22Rv1 (cell line): ENCODE results near the gene TCP11.

ENCODE experiments used
- H3K27ac ChIP-seq: fragments of 450-650 bp; 2 replicates; pipeline ENCODE4 v1.5.1; 2017
- CTCF ChIP-seq: fragments of 450-650 bp; IDR thresholded peaks from 2 replicates; pipeline ENCODE4 v1.5.1; 2017; ENCODE audit warnings: mild to moderate bottlenecking
- ZFX ChIP-seq: fragments of 450-650 bp; IDR thresholded peaks from 2 replicates; pipeline ENCODE4 v1.6.1; 2017; ENCODE audit warnings: antibody characterized with exemption, borderline replicate concordance

The TCP11 gene

GRCh38 chr6:35086636-35087360 is 54.3 kb downstream of the TCP11 start:
- TF ChIP-seq CTCF, result no peak
- no peak for TF ChIP-seq ZFX

GRCh38 chr6:35086282-35086632 is 54.9 kb downstream of the TCP11 start:
- no peak overlapping the region for H3K27ac ChIP-seq
- TF ChIP-seq CTCF, result no peak
- TF ChIP-seq ZFX, result no peak

More at GRCh38 chr6:35086636-35087360, 54.3 kb downstream of the TCP11 start:
- H3K27ac ChIP-seq, result no peak overlapping the region

GRCh38 chr6:35085359-35086281 is 55.5 kb downstream of the TCP11 start:
- no peak overlapping the region for H3K27ac ChIP-seq
- TF ChIP-seq ZFX, result no peak
- TF ChIP-seq CTCF, result no peak

DNA sequence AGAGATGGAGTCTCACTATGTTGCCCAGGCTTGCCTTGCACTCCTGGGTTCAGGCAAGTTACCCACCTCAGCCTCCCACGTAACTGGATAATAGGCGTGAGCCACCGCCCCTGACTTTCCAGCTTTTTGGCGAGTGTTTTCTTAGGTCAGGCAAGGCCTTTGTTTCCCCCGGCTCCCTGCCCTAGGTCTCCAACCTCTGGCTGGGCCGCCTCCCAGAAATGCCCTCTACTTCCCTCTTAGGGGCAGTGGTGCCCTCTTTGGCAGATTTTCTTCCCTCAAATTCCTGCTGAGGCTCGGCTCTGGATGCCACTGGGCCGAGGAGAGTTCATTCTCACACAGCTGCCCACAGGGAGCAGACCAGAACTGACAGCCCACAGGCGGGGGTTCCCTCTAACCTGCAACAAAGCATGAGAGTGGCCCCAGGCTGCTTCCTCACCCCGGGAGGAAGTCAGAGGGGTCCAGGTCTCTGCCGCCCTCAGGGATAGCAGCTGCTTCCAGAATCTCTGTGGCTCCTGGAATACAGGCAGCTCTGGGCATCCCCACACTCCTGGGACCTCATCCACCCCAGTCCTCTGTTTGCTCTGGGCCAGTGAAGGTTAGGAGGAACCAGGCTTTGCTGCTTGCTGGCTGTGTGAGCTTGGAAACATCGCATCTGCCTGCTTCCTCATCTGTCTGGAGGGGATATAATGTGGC is 56.5 kb downstream of the TCP11 start:
- TF ChIP-seq CTCF (no peak), ZFX (no peak)
- H3K27ac ChIP-seq, result no peak overlapping the region

DNA sequence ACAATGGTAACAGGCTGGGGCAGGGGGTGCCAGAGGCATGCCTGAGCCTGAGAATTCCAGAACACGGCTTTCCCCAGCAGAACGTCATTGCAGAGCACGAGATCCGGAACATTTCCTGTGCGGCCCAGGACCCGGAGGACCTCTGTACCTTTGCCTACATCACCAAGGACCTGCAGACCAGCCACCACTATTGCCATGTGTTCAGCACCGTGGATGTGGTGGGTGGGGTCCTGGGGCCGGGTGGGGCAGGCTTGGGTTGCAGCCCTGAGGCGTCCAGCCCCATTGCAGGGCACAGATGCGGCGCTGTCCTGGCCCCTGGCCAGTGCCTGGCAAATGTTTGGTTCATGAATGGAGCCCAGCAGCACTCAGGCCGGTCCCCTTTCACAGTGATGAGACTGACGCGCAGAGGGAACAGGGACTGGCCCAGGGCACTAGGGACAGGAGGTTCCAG is 57.1 kb downstream of the TCP11 start:
- TF ChIP-seq CTCF (no peak), ZFX (no peak)
- no peak overlapping the region for H3K27ac ChIP-seq

GRCh38 chr6:35083507-35083906 is 57.6 kb downstream of the TCP11 start:
- no peak overlapping the region for H3K27ac ChIP-seq
- TF ChIP-seq ZFX, result no peak

GRCh38 chr6:35082733-35083403 is 58.3 kb downstream of the TCP11 start:
- no peak overlapping the region for H3K27ac ChIP-seq
- TF ChIP-seq CTCF (no peak), ZFX (no peak)
